Naive B cell (primary cell): ENCODE data around the gene NFASC. TPM values are rescaled to one million over a fixed set of nuclear protein-coding genes. Genes with fewer than 3 reads are reported as not detected.
A peak's percentile ranks its signal among the peaks of the same experiment; 100 is the strongest.

Experiments
- ATAC-seq, 2 donors: fragments of 150-1000 bp; cut with Tn5 transposase; 2 replicates each; pipeline ENCODE4 v1.10.0; 2021; ENCODE audit warnings: low read depth in 2 of 2, mild to moderate bottlenecking in 2 of 2, moderate library complexity in 2 of 2
- DNase-seq: peaks from one replicate; pipeline ENCODE4 v3.0.0; 2022
- H3K27ac Mint-ChIP-seq, 6 donors: one replicate each; pipeline ENCODE4 v1.8.0; 2020 to 2022; ENCODE audit warnings: mild to moderate bottlenecking in 6 of 6, mixed read lengths in 6 of 6, moderate library complexity in 5 of 6, inconsistent platforms in 2 of 6
- H3K27me3 Mint-ChIP-seq, 3 donors: one replicate each; pipeline ENCODE4 v1.8.0; 2021 to 2022; ENCODE audit warnings: mixed read lengths in 3 of 3, mild to moderate bottlenecking in 1 of 3
- H3K36me3 Mint-ChIP-seq, 2 donors: one replicate each; pipeline ENCODE4 v1.8.0; 2020 to 2022; ENCODE audit warnings: mixed read lengths in 2 of 2, inconsistent platforms in 1 of 2, mild to moderate bottlenecking in 1 of 2
- H3K4me1 Mint-ChIP-seq, 3 donors: one replicate each; pipeline ENCODE4 v1.8.0; 2020 to 2022; ENCODE audit warnings: mixed read lengths in 3 of 3, inconsistent platforms in 1 of 3, mild to moderate bottlenecking in 1 of 3, moderate library complexity in 1 of 3
- H3K4me3 Mint-ChIP-seq, 8 donors: one replicate each; pipeline ENCODE4 v1.8.0; 2020 to 2022; ENCODE audit warnings: mild to moderate bottlenecking in 8 of 8, mixed read lengths in 8 of 8, moderate library complexity in 8 of 8, inconsistent platforms in 2 of 8
- H3K9me3 Mint-ChIP-seq, 7 donors: one replicate each; pipeline ENCODE4 v1.8.0; 2020 to 2022; ENCODE audit warnings: mixed read lengths in 7 of 7, mild to moderate bottlenecking in 5 of 7, inconsistent platforms in 2 of 7, moderate library complexity in 1 of 7
- polyA plus RNA-seq, 6 donors: library from polyadenylated mRNA; unstranded; fragments of 300-500 nt; fragmentation: Illumina TruSeq; gene quantifications; one replicate each; pipeline ENCODE4 v1.2.3, GENCODE V29; 2021; ENCODE audit warnings: low read depth in 6 of 6

NFASC gene
- polyA plus RNA-seq, 6 donors from 2014 or later = 0.04 TPM; not detected in 5

GRCh38 chr1:205025239-205025638, 154.6 kb downstream of the NFASC start:
- Mint-ChIP-seq H3K4me1 (no peaks in the 10 kb centered on the region), H3K9me3 (no peaks in the 10 kb centered on the region), H3K4me3 (no peak overlapping the region), H3K36me3 (no peaks in the 10 kb centered on the region), H3K27me3 (peaks cover 6 to 20% (median 17%) of the 10 kb centered on the region in 3 donors), H3K27ac (peak overlapping the region in 1 of 6 donors; percentile 24)
- ATAC-seq (no peak), DNase-seq (no peak)

- H3K4me3 Mint-ChIP-seq = no peak overlapping the region
- H3K27ac Mint-ChIP-seq = no peak overlapping the region
- H3K9me3 Mint-ChIP-seq = no peaks in the 10 kb centered on the region
- H3K4me1 Mint-ChIP-seq = no peaks in the 10 kb centered on the region
- no peaks in the 10 kb centered on the region for H3K36me3 Mint-ChIP-seq
- DNase-seq (no peak), ATAC-seq (no peak)
- peaks cover 9 to 22% (median 19%) of the 10 kb centered on the region in 3 donors for H3K27me3 Mint-ChIP-seq
These were observed 155.5 kb downstream of the NFASC start for GRCh38 chr1:205026181-205026580.

DNA sequence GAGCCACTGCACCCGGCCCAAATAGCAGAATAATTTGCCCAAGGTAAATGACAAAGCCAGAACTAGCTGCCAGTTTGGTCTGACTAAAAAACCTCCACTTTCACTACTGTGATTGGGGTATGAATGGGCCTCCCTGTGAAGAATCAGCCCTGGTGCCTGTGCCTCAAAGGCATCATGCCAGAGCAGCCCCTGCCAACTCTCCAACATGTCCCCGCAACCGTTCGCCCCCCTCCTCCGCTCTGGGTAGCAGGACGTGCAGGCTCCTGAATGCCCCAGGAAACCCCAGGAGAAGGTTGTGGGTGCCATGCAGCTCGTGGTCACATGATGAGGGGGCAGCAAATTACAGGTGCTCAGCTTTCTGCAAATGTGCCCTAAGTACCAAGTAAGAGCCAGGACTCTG, 157.7 kb downstream of the NFASC start:
- Mint-ChIP-seq H3K9me3 (no peaks in the 10 kb centered on the region), H3K36me3 (no peaks in the 10 kb centered on the region), H3K27me3 (peaks cover 4 to 31% (median 13%) of the 10 kb centered on the region in 3 donors), H3K27ac (no peak overlapping the region), H3K4me1 (no peaks in the 10 kb centered on the region), H3K4me3 (no peak overlapping the region)
- no peak for DNase-seq
- ATAC-seq = no peak

DNA sequence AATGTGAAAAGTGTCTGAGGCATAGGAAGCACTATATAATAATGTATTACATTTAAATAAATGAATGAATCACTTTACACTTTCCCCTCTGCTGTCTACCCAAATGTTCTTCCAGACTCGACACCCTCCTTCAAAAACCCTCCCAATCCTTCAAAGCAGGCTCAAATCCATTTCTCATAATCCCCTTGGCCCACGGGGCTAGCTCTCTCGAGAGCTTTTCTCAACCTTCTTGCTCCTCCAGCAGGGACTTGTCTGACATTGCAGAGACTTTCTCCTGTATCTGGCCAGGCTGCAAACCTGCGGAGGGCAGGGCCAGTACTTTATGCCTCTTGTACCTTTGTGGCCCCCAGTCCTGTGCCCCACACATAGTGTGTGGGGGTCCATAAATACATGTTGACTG, 158.3 kb downstream of the NFASC start:
- Mint-ChIP-seq H3K4me1 (no peaks in the 10 kb centered on the region), H3K27ac (no peak overlapping the region), H3K27me3 (peaks cover 4 to 31% (median 13%) of the 10 kb centered on the region in 3 donors), H3K36me3 (no peaks in the 10 kb centered on the region), H3K4me3 (no peak overlapping the region), H3K9me3 (no peaks in the 10 kb centered on the region)
- ATAC-seq = no peak
- no peak for DNase-seq

DNA sequence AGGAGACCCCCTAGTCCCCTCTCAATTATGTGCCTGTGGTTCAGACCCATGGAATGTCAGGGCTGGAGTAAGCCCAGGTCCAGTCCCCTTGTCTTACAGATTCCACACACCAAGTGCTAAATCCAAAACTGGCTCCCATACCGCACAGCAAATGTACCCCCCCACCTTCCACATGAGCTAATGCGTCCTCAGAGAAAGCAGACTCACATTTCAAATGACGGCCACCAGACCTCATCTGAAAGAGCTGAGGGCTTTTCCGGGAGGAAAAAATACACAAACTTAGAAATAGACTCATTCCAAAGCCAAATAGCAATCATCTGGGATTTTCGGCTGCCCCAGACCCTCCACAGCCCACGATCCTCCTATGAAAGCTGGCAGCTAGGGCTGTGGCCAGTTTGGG, 159.6 kb downstream of the NFASC start:
- ATAC-seq (no peak), DNase-seq (no peak)
- Mint-ChIP-seq H3K27me3 (peaks cover 4 to 23% (median 13%) of the 10 kb centered on the region in 3 donors), H3K4me1 (no peaks in the 10 kb centered on the region), H3K9me3 (peaks cover 0 to 2% (median 2%) of the 10 kb centered on the region in 7 donors), H3K27ac (peak overlapping the region in 1 of 6 donors; percentile 15), H3K36me3 (peaks cover 0 to 4% of the 10 kb centered on the region in 2 donors), H3K4me3 (no peak overlapping the region)

DNA sequence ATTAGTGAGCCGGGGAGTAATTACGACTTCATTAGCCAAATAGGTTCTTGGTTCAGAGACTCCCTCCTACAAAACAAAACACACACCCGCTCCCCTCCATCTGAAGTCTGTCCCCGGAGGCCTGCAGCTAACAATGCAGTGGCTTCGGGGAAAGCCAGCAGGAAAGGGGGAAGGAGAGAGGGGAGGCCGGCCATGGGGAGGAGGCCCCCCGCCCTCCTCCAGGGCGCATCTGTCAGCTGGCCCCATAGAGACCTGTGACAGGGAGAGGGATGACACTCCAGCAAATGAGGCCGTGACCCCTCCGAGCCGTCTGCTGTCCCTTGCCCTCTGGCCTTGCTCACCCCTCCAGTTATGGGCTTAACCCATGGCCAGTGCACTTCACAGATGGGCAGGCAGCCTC, 160.2 kb downstream of the NFASC start:
- no peaks in the 10 kb centered on the region for H3K4me1 Mint-ChIP-seq
- no peak overlapping the region for H3K4me3 Mint-ChIP-seq
- peaks cover 0 to 10% of the 10 kb centered on the region in 2 donors for H3K36me3 Mint-ChIP-seq
- no peak for ATAC-seq
- peaks cover 4 to 22% (median 13%) of the 10 kb centered on the region in 3 donors for H3K27me3 Mint-ChIP-seq
- DNase-seq = no peak
- no peak overlapping the region for H3K27ac Mint-ChIP-seq
- H3K9me3 Mint-ChIP-seq = peaks cover 3 to 7% (median 5%) of the 10 kb centered on the region in 7 donors

DNA sequence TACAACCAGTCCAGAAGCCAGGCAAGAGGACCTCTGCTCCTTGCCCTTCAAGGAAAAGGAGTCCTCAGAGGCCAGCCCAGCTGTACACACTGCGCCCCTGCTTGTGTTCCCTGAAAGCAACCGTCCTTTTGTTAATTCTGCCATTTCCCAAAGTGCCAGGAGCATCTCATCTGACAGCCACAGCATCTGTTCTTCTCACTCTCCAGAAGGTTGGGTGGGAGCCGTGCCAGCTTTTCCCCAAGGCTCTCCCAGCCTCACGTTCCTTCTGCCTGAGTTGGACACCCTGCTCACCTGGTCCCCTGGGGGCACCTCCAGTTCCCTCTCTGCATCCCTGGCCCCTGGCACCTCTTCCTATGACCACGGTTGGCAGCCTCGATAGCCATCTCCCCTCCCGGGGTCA, 161.8 kb downstream of the NFASC start:
- DNase-seq = no peak
- peaks cover 0 to 10% of the 10 kb centered on the region in 2 donors for H3K36me3 Mint-ChIP-seq
- no peak overlapping the region for H3K27ac Mint-ChIP-seq
- H3K4me1 Mint-ChIP-seq = no peaks in the 10 kb centered on the region
- peaks cover 8 to 22% (median 21%) of the 10 kb centered on the region in 3 donors for H3K27me3 Mint-ChIP-seq
- no peak overlapping the region for H3K4me3 Mint-ChIP-seq
- ATAC-seq = no peak
- H3K9me3 Mint-ChIP-seq = peaks cover 3 to 13% (median 7%) of the 10 kb centered on the region in 7 donors

DNA sequence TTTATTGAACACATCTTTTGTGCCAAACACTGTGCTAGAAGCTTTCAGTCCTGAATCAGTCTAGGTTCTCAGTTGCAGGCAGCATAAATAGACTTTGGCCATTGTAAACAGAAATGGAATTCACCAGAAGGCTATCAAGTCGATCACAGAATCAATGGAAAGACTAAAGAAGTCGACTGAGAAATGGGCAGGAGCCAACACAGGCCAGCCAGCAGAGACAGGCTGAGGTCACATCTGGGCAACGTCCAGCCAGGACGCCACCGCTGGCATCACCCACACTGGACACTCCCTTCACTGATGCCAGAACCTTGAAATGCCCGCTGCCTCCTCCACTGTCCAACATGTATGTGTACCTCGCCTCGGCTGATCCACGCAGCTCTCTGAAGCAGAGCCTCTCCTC, 166.9 kb downstream of the NFASC start:
- DNase-seq (no peak), ATAC-seq (no peak)
- Mint-ChIP-seq H3K27me3 (peaks cover 12 to 28% (median 24%) of the 10 kb centered on the region in 3 donors), H3K9me3 (peaks cover 3 to 13% (median 7%) of the 10 kb centered on the region in 7 donors), H3K4me1 (peaks cover 0 to 3% (median 0%) of the 10 kb centered on the region in 3 donors), H3K4me3 (no peak overlapping the region), H3K36me3 (peaks cover 0 to 10% of the 10 kb centered on the region in 2 donors), H3K27ac (no peak overlapping the region)

DNA sequence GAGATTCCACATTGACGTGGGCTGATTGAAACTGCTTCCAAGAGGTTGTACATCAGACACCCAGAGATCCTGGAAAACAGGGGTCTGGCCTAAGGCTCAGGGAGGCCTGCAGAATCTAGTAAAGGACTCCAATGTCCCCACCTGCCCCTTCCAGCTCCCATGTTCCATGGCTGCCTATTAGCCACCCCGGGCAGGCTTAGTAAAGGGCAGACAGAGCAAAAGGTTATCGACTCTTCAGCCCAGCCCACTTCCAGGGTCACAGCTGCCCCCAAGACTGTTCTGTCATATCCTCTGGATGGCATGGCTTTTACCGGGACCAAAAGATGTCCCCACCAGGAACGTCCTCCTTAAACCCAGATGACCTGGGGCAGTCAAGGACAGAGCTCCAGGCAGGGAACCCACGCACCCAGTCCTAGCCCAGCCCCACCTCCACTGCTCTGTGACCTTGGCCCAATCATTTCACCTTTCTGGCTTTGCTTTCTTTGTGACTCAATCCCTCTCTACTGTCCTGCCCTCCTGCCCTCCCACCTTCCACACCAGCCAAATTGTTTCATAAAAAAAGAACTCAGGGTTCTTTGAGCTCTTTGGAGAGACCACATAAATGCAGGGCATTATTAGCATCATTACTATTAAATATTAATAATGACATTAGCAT, 167.6 kb downstream of the NFASC start:
- H3K4me1 Mint-ChIP-seq = peaks cover 0 to 3% (median 0%) of the 10 kb centered on the region in 3 donors
- DNase-seq (no peak), ATAC-seq (no peak)
- H3K4me3 Mint-ChIP-seq = no peak overlapping the region
- H3K9me3 Mint-ChIP-seq = peaks cover 3 to 13% (median 7%) of the 10 kb centered on the region in 7 donors
- no peak overlapping the region for H3K27ac Mint-ChIP-seq
- peaks cover 14 to 32% (median 24%) of the 10 kb centered on the region in 3 donors for H3K27me3 Mint-ChIP-seq
- H3K36me3 Mint-ChIP-seq = peaks cover 0 to 10% of the 10 kb centered on the region in 2 donors

DNA sequence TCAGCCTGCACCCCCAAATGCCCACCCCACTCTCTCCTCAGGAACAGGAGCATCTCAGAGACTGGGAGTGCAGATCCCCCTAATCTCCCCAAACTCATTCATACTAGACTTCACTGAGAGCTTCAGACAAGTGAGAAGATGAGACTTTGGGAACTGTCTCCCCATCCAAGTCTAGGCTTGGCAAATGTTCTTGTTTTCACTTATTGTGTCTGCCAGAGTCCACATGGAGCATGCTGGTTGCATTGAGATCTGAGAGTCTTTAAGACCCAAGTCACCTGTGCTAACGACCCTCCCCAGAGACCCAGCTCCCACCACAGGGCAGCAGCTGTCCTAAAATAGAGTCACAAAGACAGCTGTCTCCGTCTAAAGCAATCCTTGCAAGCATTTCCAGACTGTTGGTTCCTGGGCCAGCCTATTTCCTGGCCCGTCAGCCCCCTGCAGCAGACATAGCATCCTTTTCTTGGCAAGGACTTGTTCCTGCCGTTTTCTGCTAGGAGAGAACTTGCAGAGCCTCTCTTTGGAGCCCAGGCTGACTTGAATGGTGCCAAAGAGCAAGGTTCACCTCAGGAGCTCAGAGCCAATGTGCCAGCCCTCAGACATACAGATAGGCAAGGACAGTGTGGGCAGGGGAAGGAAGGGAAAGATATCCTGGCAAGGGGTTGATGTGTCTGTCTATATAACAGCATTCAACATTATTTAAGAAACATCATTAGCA, 170.5 kb downstream of the NFASC start:
- Mint-ChIP-seq H3K27ac (peak overlapping the region in 1 of 6 donors; percentile 59), H3K9me3 (peaks cover 0 to 6% (median 0%) of the 10 kb centered on the region in 7 donors), H3K4me3 (no peak overlapping the region), H3K36me3 (no peaks in the 10 kb centered on the region), H3K27me3 (peaks cover 27 to 55% (median 53%) of the 10 kb centered on the region in 3 donors), H3K4me1 (peaks cover 0 to 5% (median 0%) of the 10 kb centered on the region in 3 donors)
- ATAC-seq (no peak), DNase-seq (no peak)

- Mint-ChIP-seq H3K27ac (no peak overlapping the region), H3K27me3 (peaks cover 31 to 64% (median 59%) of the 10 kb centered on the region in 3 donors), H3K9me3 (no peaks in the 10 kb centered on the region), H3K36me3 (no peaks in the 10 kb centered on the region), H3K4me3 (peak overlapping the region in 1 of 8 donors; percentile 25), H3K4me1 (peaks cover 0 to 5% (median 0%) of the 10 kb centered on the region in 3 donors)
- DNase-seq (no peak), ATAC-seq (no peak)
These were observed 171.6 kb downstream of the NFASC start for GRCh38 chr1:205041998-205042910.

DNA sequence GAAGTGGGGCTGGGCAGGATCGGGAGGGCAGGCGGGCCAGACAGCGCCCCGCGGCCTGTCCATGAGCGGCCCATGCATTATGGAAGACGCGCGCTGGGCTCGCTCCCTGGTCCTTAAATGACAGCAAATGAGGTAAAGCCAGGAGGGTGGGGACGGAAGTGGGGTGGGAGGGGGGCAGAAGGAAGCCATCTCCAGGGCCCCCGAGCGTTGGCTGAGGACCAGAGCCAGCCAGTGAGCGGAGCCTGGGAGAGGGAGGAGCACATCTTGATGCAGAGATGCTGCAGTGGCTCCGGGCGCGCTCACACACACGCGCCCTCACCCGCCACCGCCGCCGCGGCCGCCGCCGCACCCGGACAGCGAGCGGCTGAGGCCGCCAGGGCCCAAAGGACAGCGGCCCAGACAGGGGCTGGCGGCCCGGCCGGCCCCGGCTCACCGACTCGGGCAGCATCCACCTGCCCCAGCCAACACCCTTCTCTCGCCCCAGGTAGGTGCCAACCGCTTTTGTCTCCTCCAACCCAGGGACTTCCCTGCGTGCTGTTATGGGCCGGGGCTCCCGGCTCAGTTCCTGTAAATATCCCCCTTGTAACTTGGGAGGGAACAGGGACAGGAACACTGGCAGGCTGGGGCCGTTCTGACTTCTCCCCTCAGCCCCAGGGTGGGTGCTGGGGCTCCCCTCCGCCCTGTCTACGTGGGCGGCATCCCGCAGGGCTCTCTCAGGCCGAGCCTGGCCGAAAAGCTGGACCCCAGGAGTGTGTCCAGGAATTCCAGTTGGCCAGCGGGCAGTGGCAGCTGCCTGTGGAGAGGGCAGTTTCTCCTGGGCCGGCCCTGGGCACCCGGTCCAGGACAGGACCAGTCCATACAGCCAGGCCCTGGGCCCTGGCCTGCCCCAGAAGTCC, 172.5 kb downstream of the NFASC start, which contains the start of gene CNTN2:
TSS of gene CNTN2 (plus strand) at position 302 of the 896 bp plus-strand sequence. CDS start 9,974 bp downstream, outside the sequence.
- DNase-seq = no peak
- H3K27ac Mint-ChIP-seq = no peak within 1 kb of the TSS

More for the DNA sequence above, 172.5 kb downstream of the NFASC start, which contains the start of gene CNTN2:
- Mint-ChIP-seq H3K9me3 (no peaks in the 10 kb centered on the region), H3K4me1 (peaks cover 0 to 5% (median 0%) of the 10 kb centered on the region in 3 donors), H3K27me3 (peaks cover 38 to 70% (median 60%) of the 10 kb centered on the region in 3 donors), H3K4me3 (peak within 1 kb of the TSS in 1 of 8 donors; percentile 25), H3K36me3 (no peaks in the 10 kb centered on the region)
- ATAC-seq = no peak
